A549 (cell line): ENCODE results near the gene XRCC5.

ENCODE experiments used
- BHLHE40 ChIP-seq: IDR thresholded peaks from 2 replicates; pipeline ENCODE4 v1.6.1; 2012; ENCODE audit warnings: low read depth, low read length, inconsistent platforms
- CEBPB ChIP-seq, 2 experiments: fragments of >200 bp in 1 of 2; sonication (Bioruptor Twin) in 1 of 2; formaldehyde crosslinking in 1 of 2; IDR thresholded peaks; 2 replicates each; pipeline ENCODE4 v1.6.1; 2012 to 2016
- E2F6 ChIP-seq: IDR thresholded peaks from 2 replicates; pipeline ENCODE4 v1.6.1; 2012; ENCODE audit warnings: low read depth, borderline replicate concordance
- HMGXB4 ChIP-seq: fragments of 250-450 bp; sonication (Bioruptor Pico); IDR thresholded peaks from 2 replicates; pipeline ENCODE4 v1.5.0; 2021; ENCODE audit warnings: mild to moderate bottlenecking, moderate library complexity, borderline replicate concordance
- MAX ChIP-seq: IDR thresholded peaks from 2 replicates; pipeline ENCODE4 v1.6.1; 2012
- POLR2A ChIP-seq: IDR thresholded peaks from 2 replicates; pipeline ENCODE4 v1.6.1; 2012; ENCODE audit warnings: mild to moderate bottlenecking, low read length
- RCOR1 ChIP-seq: fragments of 150-350 bp; IDR thresholded peaks from 2 replicates; pipeline ENCODE4 v1.6.1; 2014; ENCODE audit warnings: antibody characterized with exemption, low read length, low read depth
- SMC3 ChIP-seq: fragments of >200 bp; sonication (Bioruptor Twin); formaldehyde crosslinking; IDR thresholded peaks from 3 replicates; pipeline ENCODE4 v1.6.1; 2018; ENCODE audit warnings: inconsistent platforms
- TF ChIP-seq, protein P1 (sequence below): fragments of >200 bp; sonication (Bioruptor Twin); formaldehyde crosslinking; IDR thresholded peaks from 3 replicates; pipeline ENCODE4 v1.5.1; 2016

DNA sequence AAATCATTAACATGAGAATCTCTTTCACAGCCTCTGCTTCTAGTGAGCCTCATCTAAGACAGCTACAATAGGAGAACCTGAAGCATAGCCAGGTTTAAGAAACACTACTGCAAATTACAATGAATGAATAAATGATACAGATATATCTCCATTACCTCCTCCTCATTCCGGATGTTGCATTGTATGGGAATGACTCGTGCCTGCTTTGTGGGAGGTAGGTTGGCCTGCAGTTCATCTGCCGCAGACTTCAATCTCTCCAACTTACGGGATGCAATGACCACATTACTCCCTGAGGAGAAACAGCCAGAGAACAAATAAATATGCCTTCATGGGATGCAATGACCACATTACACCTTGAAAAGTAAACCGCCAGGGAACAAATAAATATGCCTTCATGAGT lies 42.9 kb upstream of the XRCC5 start:
- TF ChIP-seq HMGXB4 (CRISPR knock-in tag) (no peak), CEBPB (IDR thresholded peaks at IDR 0.05) (no peak), RCOR1 (no peak), E2F6 (no peak), POLR2A (no peak), MAX (no peak), BHLHE40 (no peak), SMC3 (no peak)
- TF ChIP-seq, protein P1, sequence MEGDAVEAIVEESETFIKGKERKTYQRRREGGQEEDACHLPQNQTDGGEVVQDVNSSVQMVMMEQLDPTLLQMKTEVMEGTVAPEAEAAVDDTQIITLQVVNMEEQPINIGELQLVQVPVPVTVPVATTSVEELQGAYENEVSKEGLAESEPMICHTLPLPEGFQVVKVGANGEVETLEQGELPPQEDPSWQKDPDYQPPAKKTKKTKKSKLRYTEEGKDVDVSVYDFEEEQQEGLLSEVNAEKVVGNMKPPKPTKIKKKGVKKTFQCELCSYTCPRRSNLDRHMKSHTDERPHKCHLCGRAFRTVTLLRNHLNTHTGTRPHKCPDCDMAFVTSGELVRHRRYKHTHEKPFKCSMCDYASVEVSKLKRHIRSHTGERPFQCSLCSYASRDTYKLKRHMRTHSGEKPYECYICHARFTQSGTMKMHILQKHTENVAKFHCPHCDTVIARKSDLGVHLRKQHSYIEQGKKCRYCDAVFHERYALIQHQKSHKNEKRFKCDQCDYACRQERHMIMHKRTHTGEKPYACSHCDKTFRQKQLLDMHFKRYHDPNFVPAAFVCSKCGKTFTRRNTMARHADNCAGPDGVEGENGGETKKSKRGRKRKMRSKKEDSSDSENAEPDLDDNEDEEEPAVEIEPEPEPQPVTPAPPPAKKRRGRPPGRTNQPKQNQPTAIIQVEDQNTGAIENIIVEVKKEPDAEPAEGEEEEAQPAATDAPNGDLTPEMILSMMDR, result no peak
